Esophagus muscularis mucosa (tissue), 4 donors: ENCODE data around the gene APOBR. TPM values are rescaled to one million over a fixed set of nuclear protein-coding genes. Genes with fewer than 3 reads are reported as not detected.
"Not testable (repeated sequence)": the region's sequence is repeated elsewhere in the genome, so short reads cannot be mapped to it uniquely, and the experiment has no call there.

Experiments used
- DNase-seq: peaks from one replicate; pipeline ENCODE4 v3.0.0-alpha.2; 2017; ENCODE audit errors: extremely low spot score
- H3K27ac ChIP-seq, 4 donors: fragments of 200-600 bp; sonication (generic); replicated peaks in 1 of 4; 1 replicate in 3 of 4; 2 replicates in 1 of 4; pipeline ENCODE4 v1.5.1; 2016 to 2019; ENCODE audit warnings: mild to moderate bottlenecking in 1 of 4
- H3K27me3 ChIP-seq, 4 donors: fragments of 200-600 bp; sonication (generic); one replicate each; pipeline versions ENCODE4 v1.5.1 to v1.6.0; 2016 to 2019
- H3K36me3 ChIP-seq, 4 donors: fragments of 200-600 bp; sonication (generic); one replicate each; pipeline ENCODE4 v1.5.1; 2016 to 2019
- H3K4me1 ChIP-seq, 4 donors: fragments of 200-600 bp; sonication (generic); one replicate each; pipeline ENCODE4 v1.5.1; 2016 to 2019
- H3K4me3 ChIP-seq, 4 donors: fragments of 200-600 bp; sonication (generic); 1 replicate in 2 of 4; 2 replicates in 2 of 4; pipeline ENCODE4 v1.5.1; 2016 to 2019; ENCODE audit warnings: mild to moderate bottlenecking in 4 of 4, moderate library complexity in 1 of 4
- H3K9me3 ChIP-seq, 4 donors: fragments of 200-600 bp; sonication (generic); 1 replicate in 3 of 4; 2 replicates in 1 of 4; pipeline ENCODE4 v1.5.1; 2016 to 2019
- CTCF ChIP-seq, 3 experiments: fragments of 200-600 bp in 2 of 3; fragments of 450-650 bp in 1 of 3; sonication (generic) in 2 of 3; IDR thresholded peaks; one replicate each; pipeline ENCODE4 v1.5.1; 2017 to 2019; ENCODE audit warnings: antibody characterized with exemption in 3 of 3, mild to moderate bottlenecking in 2 of 3, moderate library complexity in 1 of 3
- EP300 ChIP-seq: sonication (generic); formaldehyde crosslinking; IDR thresholded peaks from one replicate; pipeline ENCODE4 v1.6.1; 2017; ENCODE audit warnings: antibody characterized with exemption
- POLR2A ChIP-seq: fragments of 450-650 bp; IDR thresholded peaks from one replicate; pipeline ENCODE4 v1.6.1; 2017; ENCODE audit warnings: antibody characterized with exemption, moderate library complexity, mild to moderate bottlenecking, low read depth
- POLR2AphosphoS5 ChIP-seq, 2 donors: sonication (generic); formaldehyde crosslinking; IDR thresholded peaks; one replicate each; pipeline ENCODE4 v1.6.1; 2017; ENCODE audit warnings: antibody characterized with exemption in 2 of 2
- WGBS: methylation state at CpG from one replicate; pipeline ENCODE4 v1.1.5; 2018; 5-methylcytosine and 5-hydroxymethylcytosine counted together
- intact Hi-C: fragments of 100-400 bp; cut with DNase I; formaldehyde crosslinking; loops from one replicate; pipeline ENCODE4 v1.15.1; 2023
- total RNA-seq, 4 donors: library from RNA; depleted of rRNA; stranded (reverse); fragments of >200 nt; gene quantifications; one replicate each; pipeline versions ENCODE4 v1.1.0 to v1.2.1, GENCODE V29; 2016

The APOBR gene
- total RNA-seq, 4 donors from 2014 or later, result 0.83 to 3.5 (median 1.6) TPM

DNA sequence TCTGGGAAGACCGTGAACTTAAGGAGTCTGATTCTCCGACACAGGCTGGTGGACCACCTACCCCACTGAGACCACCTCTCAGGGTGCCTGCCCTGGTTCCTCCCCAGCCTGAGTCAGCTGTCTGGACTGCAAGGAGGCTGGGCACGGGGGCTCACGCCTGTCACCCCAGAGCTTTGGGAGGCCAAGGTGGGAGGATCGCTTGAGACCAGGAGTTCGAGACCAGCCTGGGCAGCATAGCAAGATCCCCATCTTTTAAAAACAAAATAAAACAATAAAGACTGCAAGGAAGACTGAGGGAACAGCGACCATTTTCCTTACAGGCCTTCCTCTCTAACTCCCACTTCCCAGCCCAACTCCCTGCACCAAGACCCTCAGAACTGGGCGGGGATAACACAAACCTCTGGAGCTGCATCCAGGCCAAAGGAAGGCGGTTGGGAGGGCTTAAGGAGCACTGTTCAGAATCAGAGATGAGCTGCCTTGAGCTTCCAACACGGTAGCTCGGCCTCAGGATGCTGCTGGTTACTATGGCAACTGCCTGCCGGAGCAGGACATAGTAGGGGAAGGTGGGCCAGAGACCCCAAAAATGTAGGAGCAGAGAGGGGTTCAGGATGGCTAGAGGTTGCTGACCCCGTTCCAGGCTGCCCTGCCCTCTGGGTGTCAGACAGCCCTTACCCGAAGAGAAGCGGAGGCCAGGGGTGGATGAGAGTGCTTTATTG, 4.4 kb downstream of the APOBR start:
- no peaks in the 10 kb centered on the region for H3K4me1 ChIP-seq
- no peaks in the 10 kb centered on the region for H3K36me3 ChIP-seq
- no peak overlapping the region for H3K4me3 ChIP-seq
- WGBS, result 87% methylated on average over 13 of the region's 15 CpGs
- no peak for DNase-seq
- peaks cover 0 to 4% (median 0%) of the 10 kb centered on the region in 4 donors for H3K27me3 ChIP-seq
- no peaks in the 10 kb centered on the region for H3K9me3 ChIP-seq
- no peak overlapping the region for H3K27ac ChIP-seq
- intact Hi-C loops, result no loop called here
- no peak for TF ChIP-seq EP300
- TF ChIP-seq CTCF (IDR thresholded peaks at IDR 0.05), result no peak
- TF ChIP-seq POLR2A, result no peak
- TF ChIP-seq POLR2AphosphoS5 (IDR thresholded peaks at IDR 0.05), result no peak

- Histone ChIP-seq H3K27me3 (peaks cover 0 to 4% (median 0%) of the 10 kb centered on the region in 4 donors), H3K27ac (no peak overlapping the region), H3K4me1 (no peaks in the 10 kb centered on the region), H3K4me3 (no peak overlapping the region), H3K9me3 (no peaks in the 10 kb centered on the region), H3K36me3 (no peaks in the 10 kb centered on the region)
- no peak for DNase-seq
- intact Hi-C loops, result no loop called here
- WGBS, result 87% methylated on average over 7 of the region's 10 CpGs
- TF ChIP-seq EP300, result no peak
- no peak for TF ChIP-seq POLR2AphosphoS5 (IDR thresholded peaks at IDR 0.05)
Measured at GRCh38 chr16:28499854-28500253, 5.4 kb downstream of the APOBR start.

GRCh38 chr16:28500476-28501180, 6.2 kb downstream of the APOBR start:
- H3K9me3 ChIP-seq, H3K27ac ChIP-seq, DNase-seq, H3K36me3 ChIP-seq, intact Hi-C loops, H3K4me1 ChIP-seq, H3K27me3 ChIP-seq, H3K4me3 ChIP-seq: not testable (repeated sequence)
- 86% methylated on average over 17 of the region's 18 CpGs for WGBS

- H3K4me1 ChIP-seq, result no peaks in the 10 kb centered on the region
- intact Hi-C loops, result no loop called here
- no peak overlapping the region for H3K4me3 ChIP-seq
- H3K27ac ChIP-seq, result no peak overlapping the region
- no peaks in the 10 kb centered on the region for H3K36me3 ChIP-seq
- peaks cover 0 to 11% (median 0%) of the 10 kb centered on the region in 4 donors for H3K27me3 ChIP-seq
- WGBS, result 85% methylated on average over 19 of the region's 19 CpGs
- no peaks in the 10 kb centered on the region for H3K9me3 ChIP-seq
- TF ChIP-seq CTCF (IDR thresholded peaks at IDR 0.05) (no peak), POLR2A (no peak), POLR2AphosphoS5 (IDR thresholded peaks at IDR 0.05) (no peak), EP300 (no peak)
- no peak for DNase-seq
Measured at GRCh38 chr16:28501258-28502232, 7.1 kb downstream of the APOBR start.

GRCh38 chr16:28502290-28502689, 7.8 kb downstream of the APOBR start:
- 75% methylated on average over 2 of the region's 2 CpGs for WGBS
- no peak for DNase-seq
- TF ChIP-seq EP300 (no peak), POLR2A (no peak), CTCF (IDR thresholded peaks at IDR 0.05) (no peak), POLR2AphosphoS5 (IDR thresholded peaks at IDR 0.05) (no peak)

More at GRCh38 chr16:28502290-28502689, 7.8 kb downstream of the APOBR start:
- intact Hi-C loops, result no loop called here
- Histone ChIP-seq H3K9me3 (no peaks in the 10 kb centered on the region), H3K27ac (no peak overlapping the region), H3K4me3 (no peak overlapping the region), H3K36me3 (no peaks in the 10 kb centered on the region), H3K27me3 (peaks cover 0 to 18% (median 0%) of the 10 kb centered on the region in 4 donors), H3K4me1 (no peaks in the 10 kb centered on the region)
